ENCODE measurements around the gene ATP4A. TPM values are rescaled to one million over a fixed set of nuclear protein-coding genes. Genes with fewer than 3 reads are reported as not detected.

ATP4A gene
- total RNA-seq, 2 experiments from 2014 or later: not detected

DNA sequence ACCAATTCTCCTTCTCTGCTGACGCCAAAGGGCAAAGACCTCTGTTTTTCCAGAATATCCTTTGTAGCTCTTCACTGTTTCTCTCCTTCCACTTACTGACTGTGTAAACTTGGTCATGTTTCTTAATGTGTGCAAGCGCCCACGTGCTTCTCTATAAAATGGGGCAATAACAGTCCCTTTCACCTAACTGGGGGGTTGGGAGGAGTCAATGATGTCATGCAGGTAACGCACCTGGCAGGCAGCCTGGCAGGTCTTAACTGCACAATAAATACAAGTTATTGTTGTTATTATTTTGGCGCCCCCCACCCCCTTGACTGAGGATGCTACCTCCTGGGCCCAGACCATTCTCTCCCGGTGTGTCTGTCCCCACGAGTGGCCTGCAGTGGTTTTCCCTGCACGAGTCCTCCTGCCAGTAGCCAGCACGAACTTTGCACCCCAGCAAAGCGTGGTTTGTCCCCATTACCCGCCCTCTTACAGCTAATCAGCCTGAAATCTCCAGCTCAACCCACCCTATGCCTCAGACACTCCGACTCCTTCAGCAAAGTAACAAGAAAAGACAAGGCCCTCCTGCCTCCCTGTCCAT lies 40.6 kb downstream of the ATP4A start:
- no peak for DNase-seq
- Mint-ChIP-seq H3K27ac (no peak overlapping the region), H3K27me3 (peaks cover 14% of the 10 kb centered on the region), H3K4me3 (no peak overlapping the region), H3K4me1 (peaks cover 3% of the 10 kb centered on the region), H3K36me3 (ENCODE audit: low read depth) (no peaks in the 10 kb centered on the region), H3K9me3 (no peaks in the 10 kb centered on the region)
- POLR2A ChIA-PET: no interaction called here
- CTCF ChIA-PET: interaction anchor here (0.6 kb wide), 1 partner anchor 120 kb away, joined by 3 read pairs; no protein-coding TSS in a partner anchor

- CTCF ChIA-PET: interaction anchor here (1.5 kb wide), 1 partner anchor 11 kb away, joined by 5 read pairs; no protein-coding TSS in a partner anchor
- no peak overlapping the region for H3K27ac Mint-ChIP-seq
- no peaks in the 10 kb centered on the region for H3K36me3 Mint-ChIP-seq (ENCODE audit: low read depth)
- POLR2A ChIA-PET: no interaction called here
- H3K4me1 Mint-ChIP-seq: peaks cover 3% of the 10 kb centered on the region
- no peak for DNase-seq
- no peaks in the 10 kb centered on the region for H3K9me3 Mint-ChIP-seq
- H3K27me3 Mint-ChIP-seq: peaks cover 13% of the 10 kb centered on the region
- H3K4me3 Mint-ChIP-seq: no peak overlapping the region
Observed at GRCh38 chr19:35521124-35521743, 42.2 kb downstream of the ATP4A start.

- Mint-ChIP-seq H3K27ac (no peak overlapping the region), H3K27me3 (peaks cover 9% of the 10 kb centered on the region), H3K4me1 (peaks cover 3% of the 10 kb centered on the region), H3K4me3 (no peak overlapping the region), H3K9me3 (no peaks in the 10 kb centered on the region), H3K36me3 (ENCODE audit: low read depth) (no peaks in the 10 kb centered on the region)
- ChIA-PET POLR2A (no interaction called here), CTCF (no interaction called here)
- DNase-seq: no peak
Observed at GRCh38 chr19:35519291-35519690, 44.2 kb downstream of the ATP4A start.

GRCh38 chr19:35518313-35518712 lies 45.1 kb downstream of the ATP4A start:
- POLR2A ChIA-PET: no interaction called here
- Mint-ChIP-seq H3K27me3 (peaks cover 11% of the 10 kb centered on the region), H3K4me3 (no peak overlapping the region), H3K27ac (no peak overlapping the region), H3K9me3 (no peaks in the 10 kb centered on the region), H3K4me1 (peaks cover 3% of the 10 kb centered on the region), H3K36me3 (ENCODE audit: low read depth) (no peaks in the 10 kb centered on the region)
- no peak for DNase-seq
- CTCF ChIA-PET: interaction anchor here (1.2 kb wide), 1 partner anchor 74 kb away, joined by 3 read pairs; no protein-coding TSS in a partner anchor

GRCh38 chr19:35517342-35517741 lies 46.1 kb downstream of the ATP4A start:
- ChIA-PET POLR2A (no interaction called here), CTCF (interaction anchor here (1.5 kb wide), 1 partner anchor 15 kb away, joined by 5 read pairs; no protein-coding TSS in a partner anchor)
- Mint-ChIP-seq H3K4me3 (no peak overlapping the region), H3K4me1 (peaks cover 3% of the 10 kb centered on the region), H3K27ac (no peak overlapping the region), H3K27me3 (peaks cover 16% of the 10 kb centered on the region), H3K36me3 (ENCODE audit: low read depth) (no peaks in the 10 kb centered on the region), H3K9me3 (no peaks in the 10 kb centered on the region)
- no peak for DNase-seq

GRCh38 chr19:35516310-35516709 lies 47.1 kb downstream of the ATP4A start:
- POLR2A ChIA-PET: no interaction called here
- Mint-ChIP-seq H3K4me1 (peaks cover 3% of the 10 kb centered on the region), H3K27ac (no peak overlapping the region), H3K9me3 (no peaks in the 10 kb centered on the region), H3K36me3 (ENCODE audit: low read depth) (no peaks in the 10 kb centered on the region), H3K27me3 (peaks cover 21% of the 10 kb centered on the region), H3K4me3 (no peak overlapping the region)
- CTCF ChIA-PET: interaction anchor here (1.5 kb wide), 1 partner anchor 16 kb away, joined by 5 read pairs; no protein-coding TSS in a partner anchor
- no peak for DNase-seq

DNA sequence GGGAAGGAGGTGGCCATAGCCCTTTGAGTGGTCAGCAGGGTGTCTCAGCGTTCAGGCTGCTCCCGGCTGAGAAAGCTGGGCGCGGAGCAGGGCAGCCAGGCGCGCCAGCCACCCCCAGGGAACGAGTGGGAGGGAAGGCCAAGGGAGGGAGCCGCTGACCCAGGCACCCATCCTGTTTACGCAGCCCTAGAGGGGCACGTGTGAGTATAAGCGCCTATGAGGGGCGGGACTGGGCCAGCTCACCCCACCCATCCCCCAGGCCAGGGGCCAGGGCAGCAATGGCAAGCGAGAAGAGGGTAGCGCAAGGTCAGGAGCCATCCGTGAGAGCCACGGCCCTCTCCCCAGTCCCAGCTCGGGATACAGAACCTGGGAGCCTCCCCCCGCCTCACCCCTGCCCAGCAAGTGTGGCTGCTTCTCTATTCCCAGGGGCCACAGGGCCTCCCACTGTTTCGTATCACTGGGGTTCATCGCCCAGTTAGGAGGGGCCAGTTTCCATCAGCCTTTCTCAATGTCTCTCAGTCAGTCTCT lies 49.1 kb downstream of the ATP4A start:
- ChIA-PET POLR2A (no interaction called here), CTCF (interaction anchor here (0.6 to 0.9 kb wide), 2 partner anchors 19 to 213 kb away, joined by 3 read pairs; no protein-coding TSS in a partner anchor)
- Mint-ChIP-seq H3K4me1 (peaks cover 13% of the 10 kb centered on the region), H3K27ac (no peak overlapping the region), H3K9me3 (no peaks in the 10 kb centered on the region), H3K36me3 (ENCODE audit: low read depth) (no peaks in the 10 kb centered on the region), H3K27me3 (peaks cover 34% of the 10 kb centered on the region), H3K4me3 (no peak overlapping the region)
- no peak for DNase-seq

DNA sequence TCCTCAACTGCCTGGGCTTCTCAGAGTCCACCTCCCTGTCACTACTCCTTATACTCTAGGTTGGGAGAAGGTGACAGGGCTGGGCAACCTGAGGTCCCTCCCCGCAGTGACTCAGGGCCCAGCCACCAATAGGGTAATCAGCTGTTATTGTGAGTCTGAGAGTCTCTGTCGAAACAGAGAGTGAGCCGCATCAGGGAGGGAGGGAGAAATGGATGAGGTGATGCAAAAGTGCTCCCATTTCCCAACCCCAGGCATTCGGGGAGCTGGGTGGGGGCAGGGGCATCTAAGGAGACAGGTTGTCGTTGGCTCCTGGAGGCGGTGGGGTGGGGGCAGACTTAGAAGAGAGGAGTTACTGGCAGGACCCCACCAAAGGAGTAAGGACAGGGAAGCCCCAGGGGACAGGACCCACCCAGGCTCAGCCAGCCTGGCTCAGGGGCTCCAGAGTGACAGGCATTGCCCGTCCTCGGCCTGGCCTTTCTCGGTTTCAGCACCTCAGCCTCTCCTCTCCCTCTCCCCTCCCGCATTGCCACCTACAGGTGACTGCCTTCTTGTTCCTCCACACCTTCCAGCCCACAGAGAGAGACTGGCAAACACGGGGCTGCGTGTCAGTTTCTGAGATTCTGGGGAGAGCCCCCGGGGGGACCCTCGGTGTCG lies 49.7 kb downstream of the ATP4A start, which contains the start of gene DMKN:
Gene DMKN, minus strand, starts transcription at position 22 of the 654 bp plus-strand sequence. CDS start 174 bp downstream, outside the sequence.
- POLR2A ChIA-PET: no interaction called here
- H3K36me3 Mint-ChIP-seq (ENCODE audit: low read depth): no peaks in the 10 kb centered on the region
- H3K9me3 Mint-ChIP-seq: no peaks in the 10 kb centered on the region
- DNase-seq: no peak
- peaks cover 14% of the 10 kb centered on the region for H3K4me1 Mint-ChIP-seq
- no peak within 1 kb of the TSS for H3K4me3 Mint-ChIP-seq
- H3K27me3 Mint-ChIP-seq: peaks cover 37% of the 10 kb centered on the region
- H3K27ac Mint-ChIP-seq: no peak within 1 kb of the TSS
- CTCF ChIA-PET: interaction anchor here (0.6 kb wide), 1 partner anchor 212 kb away, joined by 3 read pairs; no protein-coding TSS in a partner anchor

DNA sequence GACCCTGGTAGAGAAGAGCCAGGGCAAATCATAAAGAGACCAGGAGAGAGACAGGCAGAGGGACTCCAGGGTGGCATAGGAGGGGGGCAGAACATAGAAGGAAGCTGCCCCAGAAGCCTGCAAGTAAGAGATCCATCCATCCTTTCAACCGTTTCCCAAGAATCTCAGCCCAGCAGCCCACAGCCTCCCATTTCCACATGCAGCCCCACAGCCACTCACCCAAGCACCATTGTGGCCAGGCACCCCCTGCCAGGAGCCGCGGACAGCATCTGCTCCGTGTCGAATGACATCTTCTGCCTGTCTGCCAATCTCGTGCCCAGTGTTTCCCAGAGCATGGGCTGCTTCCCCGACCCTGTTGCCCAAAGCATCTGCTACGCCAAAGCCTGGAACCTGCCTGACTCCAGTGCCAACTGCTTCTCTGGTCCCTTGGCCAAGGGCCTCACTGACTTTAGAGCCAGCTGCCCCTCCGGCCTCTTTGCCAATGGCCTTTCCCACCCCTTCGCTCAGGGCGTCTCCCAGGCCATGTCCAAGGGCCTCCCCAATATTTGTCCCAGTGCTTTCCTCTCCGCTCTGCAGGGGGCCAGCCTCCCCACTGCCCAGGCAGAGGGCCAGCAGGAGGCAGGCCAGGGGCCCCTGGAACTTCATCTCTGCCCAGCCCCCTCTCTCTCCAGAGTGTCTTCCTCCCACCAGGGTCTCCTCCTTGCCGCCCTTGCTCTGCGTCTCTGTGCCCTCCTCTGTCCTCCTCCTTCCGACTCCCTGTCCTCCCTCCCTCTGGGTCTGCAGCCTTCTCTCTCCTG lies 50.4 kb downstream of the ATP4A start:
- H3K4me1 Mint-ChIP-seq: peaks cover 17% of the 10 kb centered on the region
- no peak overlapping the region for H3K4me3 Mint-ChIP-seq
- CTCF ChIA-PET: no interaction called here
- no peaks in the 10 kb centered on the region for H3K36me3 Mint-ChIP-seq (ENCODE audit: low read depth)
- no peak overlapping the region for H3K27ac Mint-ChIP-seq
- H3K9me3 Mint-ChIP-seq: no peaks in the 10 kb centered on the region
- peaks cover 44% of the 10 kb centered on the region for H3K27me3 Mint-ChIP-seq
- POLR2A ChIA-PET: no interaction called here
- no peak for DNase-seq

GRCh38 chr19:35511337-35511736 lies 52.1 kb downstream of the ATP4A start:
- ChIA-PET POLR2A (no interaction called here), CTCF (interaction anchor here (1.1 to 1.9 kb wide), 7 partner anchors 9 to 186 kb away, joined by 3 to 7 read pairs (median 4); no protein-coding TSS in a partner anchor)
- Mint-ChIP-seq H3K4me3 (no peak overlapping the region), H3K9me3 (no peaks in the 10 kb centered on the region), H3K36me3 (ENCODE audit: low read depth) (no peaks in the 10 kb centered on the region), H3K27me3 (peaks cover 56% of the 10 kb centered on the region), H3K27ac (no peak overlapping the region), H3K4me1 (peaks cover 17% of the 10 kb centered on the region)
- DNase-seq: no peak

DNA sequence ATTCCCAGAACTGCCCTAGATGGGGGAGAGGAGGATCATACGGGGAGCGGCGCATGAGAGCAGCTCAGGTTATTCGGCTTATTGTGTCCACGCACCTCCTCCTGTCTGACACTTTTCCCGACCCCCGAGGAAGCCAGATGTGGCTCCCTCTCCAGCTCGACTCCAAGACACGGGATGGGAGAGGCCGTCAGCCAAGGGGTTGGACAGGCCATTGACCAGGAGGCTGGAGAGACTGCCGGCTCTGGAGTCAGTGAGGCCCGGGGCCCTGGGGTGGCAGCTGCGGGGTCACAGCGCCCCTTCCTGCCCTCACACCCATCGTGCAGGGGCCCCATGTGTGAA lies 52.9 kb downstream of the ATP4A start:
- Mint-ChIP-seq H3K36me3 (ENCODE audit: low read depth) (no peaks in the 10 kb centered on the region), H3K4me1 (peaks cover 17% of the 10 kb centered on the region), H3K9me3 (no peaks in the 10 kb centered on the region), H3K4me3 (no peak overlapping the region), H3K27me3 (peaks cover 63% of the 10 kb centered on the region), H3K27ac (no peak overlapping the region)
- ChIA-PET POLR2A (interaction anchor here (1.1 kb wide), 1 partner anchor 15 kb away, joined by 3 read pairs; no protein-coding TSS in a partner anchor), CTCF (interaction anchor here (0.6 to 2.4 kb wide), 19 partner anchors 9 to 515 kb away, joined by 3 to 12 read pairs (median 4); partner anchors contain the start of genes COX6B1 and HAUS5)
- DNase-seq: no peak

- POLR2A ChIA-PET: interaction anchor here (1.1 kb wide), 1 partner anchor 15 kb away, joined by 3 read pairs; no protein-coding TSS in a partner anchor
- CTCF ChIA-PET: interaction anchor here (0.6 to 2.4 kb wide), 23 partner anchors 9 to 515 kb away, joined by 3 to 12 read pairs (median 4); partner anchors contain the start of genes COX6B1 and HAUS5
- Mint-ChIP-seq H3K27me3 (peaks cover 67% of the 10 kb centered on the region), H3K4me3 (no peak overlapping the region), H3K27ac (no peak overlapping the region), H3K4me1 (peaks cover 17% of the 10 kb centered on the region), H3K36me3 (ENCODE audit: low read depth) (no peaks in the 10 kb centered on the region), H3K9me3 (no peaks in the 10 kb centered on the region)
- DNase-seq: peak; percentile 70
Observed at GRCh38 chr19:35509861-35510625, 53.4 kb downstream of the ATP4A start.

Data from activated CD4-positive, alpha-beta memory T cell treated with anti-CD3 and anti-CD28 coated beads, Interleukin-2, amount 10 ng/mL, durations not matched to agents 7 days and 5 days (primary cell).